Right lobe of liver (tissue), 4 donors: ENCODE measurements around the gene PPP2R5C.
"Not testable (repeated sequence)": the region's sequence is repeated elsewhere in the genome, so short reads cannot be mapped to it uniquely, and the experiment has no call there.

Experiments
- CTCF ChIP-seq, 4 donors: fragments of 200-600 bp in 3 of 4; fragments of 450-650 bp in 1 of 4; IDR thresholded peaks; one replicate each; pipeline versions ENCODE4 v1.5.1 to v1.8.0; 2016 to 2022; ENCODE audit warnings: antibody characterized with exemption in 4 of 4, mild to moderate bottlenecking in 2 of 4
- POLR2A ChIP-seq: fragments of 450-650 bp; IDR thresholded peaks from one replicate; pipeline ENCODE4 v1.6.1; 2017; ENCODE audit warnings: antibody characterized with exemption, mild to moderate bottlenecking
- donor health status: DM: no; HTN: no; CAD: no.
- donor health status: DM: no; HTN: no; CAD: no.
- donor health status: DM: no; HTN: yes; CAD: no.

DNA sequence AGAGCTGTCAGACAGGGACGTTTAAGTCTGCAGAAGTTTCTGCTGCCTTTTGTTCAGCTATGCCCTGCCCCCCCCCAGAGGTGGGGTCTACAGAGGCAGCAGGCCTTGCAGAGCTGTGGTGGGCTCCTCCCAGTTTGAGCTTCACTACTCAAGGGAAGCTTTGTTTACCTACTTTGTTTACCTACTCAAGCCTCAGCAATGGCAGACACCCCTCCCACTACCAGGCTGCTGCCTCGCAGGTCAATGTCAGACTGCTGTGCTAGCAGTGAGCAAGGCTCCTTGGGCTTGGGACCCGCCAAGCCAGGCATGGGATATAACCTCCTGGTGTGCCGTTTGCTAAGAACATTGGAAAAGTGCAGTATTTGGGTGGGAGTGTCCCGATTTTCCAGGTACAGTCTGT lies 11.8 kb upstream of the PPP2R5C start:
- TF ChIP-seq CTCF (IDR thresholded peaks at IDR 0.05); POLR2A: not testable (repeated sequence)
